GM11168 (cell line): ENCODE results near the gene RPL11.
"Not testable (repeated sequence)": the region's sequence is repeated elsewhere in the genome, so short reads cannot be mapped to it uniquely, and the experiment has no call there.

Experiments
- in situ Hi-C: fragments of 300-500 bp; cut with MboI; formaldehyde crosslinking; loops from one replicate; pipeline ENCODE4 v1.12.0; 2022; ENCODE audit warnings: low sequenced_read_pairs; ENCODE audit not compliant: unreplicated experiment

The RPL11 gene

DNA sequence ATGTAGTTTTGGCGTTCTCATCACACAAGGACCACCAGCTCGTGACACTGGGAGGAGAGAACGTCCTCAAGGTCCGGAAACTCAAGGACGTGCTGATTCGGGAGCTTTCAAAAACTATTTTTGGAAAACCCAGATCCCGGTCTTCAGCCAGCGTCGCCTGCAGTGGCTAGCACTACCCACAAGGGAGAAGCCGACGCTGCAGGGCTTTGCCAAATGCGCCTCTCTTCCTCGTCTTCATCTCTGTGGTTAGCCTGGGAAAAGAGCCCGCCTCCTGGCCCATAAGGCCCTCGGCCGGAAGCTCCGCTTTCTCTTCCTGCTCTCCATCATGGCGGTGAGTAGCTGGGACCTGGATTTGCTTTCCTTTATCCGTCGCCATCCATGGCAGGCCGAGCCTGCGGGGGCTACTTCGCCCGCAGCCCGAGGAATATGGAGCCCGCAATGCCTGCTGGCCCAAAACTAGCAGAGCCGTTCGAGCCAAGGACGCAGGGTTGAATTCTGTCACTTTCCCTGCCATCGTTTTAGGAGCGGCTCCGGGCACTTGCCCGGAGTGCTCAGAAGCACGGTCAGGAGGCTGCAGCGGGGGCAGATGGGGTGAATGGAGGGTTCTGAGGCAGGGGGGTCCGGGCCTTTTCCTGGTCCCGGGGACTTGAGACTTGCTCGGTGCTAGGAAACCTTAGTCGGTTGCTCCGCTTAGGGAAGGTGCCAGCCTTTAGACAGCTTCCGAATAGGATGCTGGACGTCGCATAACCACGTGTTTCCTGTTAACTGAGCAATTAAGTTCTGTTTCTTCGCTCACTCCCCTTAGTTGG lies at the start of gene RPL11:
RPL11 (plus strand) TSS at position 308 of the 809 bp plus-strand sequence; CDS start at position 326, 18 bp downstream.
- in situ Hi-C loops = loop anchor here (10.0 kb wide), 1 partner anchor 63 kb away; no protein-coding TSS in a partner anchor

DNA sequence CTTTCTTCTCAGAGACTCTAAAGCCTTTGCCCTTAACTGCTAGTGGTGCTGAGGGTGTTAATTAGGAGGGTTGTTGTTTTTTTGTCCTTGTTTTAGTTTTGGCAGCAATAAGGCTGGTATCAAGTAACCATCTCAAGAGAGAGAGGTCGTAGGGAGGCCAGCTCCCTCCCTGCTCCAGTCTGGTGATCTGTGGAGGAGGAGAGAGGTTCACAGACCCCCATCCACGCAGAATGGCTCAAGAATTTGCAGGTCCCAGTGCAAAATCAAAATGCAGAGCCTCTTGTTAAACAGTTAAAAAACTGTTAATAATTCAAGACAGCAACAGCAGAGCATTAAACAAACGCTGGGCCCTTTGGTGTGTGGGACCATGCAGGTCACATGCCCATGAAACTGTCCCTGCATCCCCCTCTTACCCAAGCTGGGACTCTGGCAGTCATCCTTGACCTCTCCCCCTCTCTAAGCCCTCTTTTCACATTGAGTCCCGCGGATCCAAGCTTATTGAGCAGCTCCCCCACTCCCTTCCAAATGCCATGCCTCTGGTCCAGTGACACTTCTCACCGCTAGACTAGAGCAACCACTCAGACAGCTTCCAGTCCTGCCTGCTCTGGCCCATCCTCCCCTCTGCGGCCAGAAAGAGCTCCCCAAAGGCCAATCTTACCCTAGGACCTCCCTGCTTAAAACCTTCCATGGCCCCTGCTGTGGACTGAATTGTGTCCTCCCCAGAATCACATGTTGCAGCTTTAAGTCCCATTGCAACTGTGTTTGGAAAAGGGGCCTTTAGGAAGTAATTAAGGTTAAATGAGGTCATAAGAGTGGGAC lies 47.7 kb upstream of the RPL11 start:
- in situ Hi-C loops = no loop called here

DNA sequence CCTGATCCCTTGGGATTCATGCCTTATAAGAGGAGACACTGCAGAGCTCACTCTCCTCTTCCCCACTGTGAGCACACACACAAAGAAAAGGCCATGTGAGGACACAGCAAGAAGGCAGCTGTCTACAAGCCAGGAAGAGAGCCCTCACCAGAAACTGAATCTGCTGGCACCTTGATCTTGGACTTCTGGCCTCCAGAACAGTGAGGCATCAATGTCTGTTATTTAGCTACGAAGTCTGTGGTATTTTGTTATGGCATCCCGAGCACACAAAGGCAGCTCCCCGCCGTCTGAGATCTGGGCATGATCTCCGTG lies 47.1 kb upstream of the RPL11 start:
- in situ Hi-C loops = no loop called here

DNA sequence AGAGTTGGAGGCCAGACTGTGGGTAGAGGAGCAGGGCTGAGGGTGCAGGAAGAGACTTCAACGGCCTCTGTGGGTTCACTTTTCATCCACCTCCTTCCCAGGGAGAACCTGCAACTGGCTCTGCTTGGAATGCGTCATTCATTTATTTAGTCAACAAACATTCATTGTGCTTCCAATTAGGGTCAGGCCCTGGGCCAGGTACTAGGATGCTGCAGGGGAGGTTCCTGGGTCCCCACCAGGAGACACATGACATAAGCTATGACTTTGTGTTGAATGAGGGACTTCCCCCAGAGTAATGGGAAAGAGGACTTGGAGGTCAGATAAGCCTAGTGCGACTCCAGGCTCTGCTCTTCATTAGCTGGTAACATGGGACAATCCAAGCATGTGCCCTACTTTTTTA lies 46.3 kb upstream of the RPL11 start:
- in situ Hi-C loops = no loop called here

DNA sequence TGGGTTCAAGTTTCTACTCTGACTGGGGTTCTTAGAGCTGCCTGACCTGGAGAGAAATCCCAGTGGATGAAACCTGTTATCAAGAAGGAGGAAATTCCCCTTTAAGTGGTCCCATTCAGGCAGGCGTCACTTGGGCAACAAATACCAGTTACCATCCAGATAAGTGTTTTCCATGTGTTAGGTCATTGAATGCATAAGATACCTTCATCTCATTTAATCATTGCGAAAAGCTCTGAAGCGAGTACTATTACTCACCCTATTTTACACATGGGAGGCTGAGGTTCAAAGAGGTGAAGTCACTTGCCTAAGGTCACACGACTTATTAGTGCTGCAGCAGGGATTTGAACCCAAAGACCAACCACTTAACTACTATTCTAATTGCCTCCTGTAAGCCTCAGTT lies 45.5 kb upstream of the RPL11 start:
- in situ Hi-C loops = no loop called here

DNA sequence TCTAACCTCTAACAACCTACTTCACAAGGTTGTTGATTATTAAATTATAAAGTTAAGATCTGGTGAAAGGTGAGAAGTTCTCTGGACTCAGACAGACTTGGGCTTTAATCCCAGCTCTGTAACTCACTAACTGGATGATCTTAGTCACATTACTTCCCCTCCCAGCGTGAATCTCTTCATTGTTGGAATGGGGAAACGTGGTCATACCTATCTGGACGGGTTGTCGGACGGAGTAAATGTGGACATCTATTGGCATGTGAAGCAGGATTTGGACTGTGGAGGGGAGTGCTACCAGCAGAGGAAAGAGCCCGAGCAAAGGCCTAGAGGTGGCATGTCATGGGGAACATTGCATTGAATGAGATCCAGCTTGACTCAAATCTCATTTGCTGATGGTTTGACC lies 45.1 kb upstream of the RPL11 start:
- in situ Hi-C loops = no loop called here

DNA sequence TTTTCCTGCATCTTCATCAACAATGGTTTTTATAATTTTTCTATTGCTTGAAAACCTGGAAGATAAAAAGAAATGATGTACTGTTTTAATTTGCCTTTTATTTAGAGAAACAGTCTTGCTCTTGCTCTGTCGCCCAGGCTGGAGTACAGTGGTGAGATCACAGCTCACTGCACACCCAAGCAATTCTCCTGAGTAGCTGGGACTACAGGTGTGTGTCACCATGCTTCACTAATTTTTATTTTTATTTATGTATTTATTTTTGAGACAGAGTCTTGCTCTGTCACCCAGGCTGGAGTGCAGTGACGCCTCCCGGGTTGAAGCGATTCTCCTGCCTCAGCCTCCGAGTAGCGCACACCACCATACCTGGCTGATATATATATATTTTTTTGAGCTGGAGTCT lies 43.0 kb upstream of the RPL11 start:
- in situ Hi-C loops = no loop called here

DNA sequence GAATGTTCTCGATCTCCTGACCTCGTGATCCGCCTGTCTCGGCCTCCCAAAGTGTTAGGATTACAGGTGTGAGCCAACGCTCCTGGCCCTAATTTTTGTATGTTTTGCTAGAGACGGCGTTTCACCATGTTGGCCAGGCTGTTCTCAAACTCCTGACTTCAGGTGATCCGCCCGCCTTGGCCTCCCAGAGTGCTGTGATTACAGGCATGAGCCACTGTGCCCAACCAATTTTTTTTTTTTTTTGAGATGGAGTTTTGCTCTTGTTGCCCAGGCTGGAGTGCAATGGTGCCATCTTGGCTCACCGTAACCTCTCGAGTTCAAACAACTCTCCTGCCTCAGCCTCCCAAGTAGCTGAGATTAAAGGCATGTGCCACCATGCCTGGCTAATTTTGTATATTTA lies 42.4 kb upstream of the RPL11 start:
- in situ Hi-C loops = not testable (repeated sequence)

DNA sequence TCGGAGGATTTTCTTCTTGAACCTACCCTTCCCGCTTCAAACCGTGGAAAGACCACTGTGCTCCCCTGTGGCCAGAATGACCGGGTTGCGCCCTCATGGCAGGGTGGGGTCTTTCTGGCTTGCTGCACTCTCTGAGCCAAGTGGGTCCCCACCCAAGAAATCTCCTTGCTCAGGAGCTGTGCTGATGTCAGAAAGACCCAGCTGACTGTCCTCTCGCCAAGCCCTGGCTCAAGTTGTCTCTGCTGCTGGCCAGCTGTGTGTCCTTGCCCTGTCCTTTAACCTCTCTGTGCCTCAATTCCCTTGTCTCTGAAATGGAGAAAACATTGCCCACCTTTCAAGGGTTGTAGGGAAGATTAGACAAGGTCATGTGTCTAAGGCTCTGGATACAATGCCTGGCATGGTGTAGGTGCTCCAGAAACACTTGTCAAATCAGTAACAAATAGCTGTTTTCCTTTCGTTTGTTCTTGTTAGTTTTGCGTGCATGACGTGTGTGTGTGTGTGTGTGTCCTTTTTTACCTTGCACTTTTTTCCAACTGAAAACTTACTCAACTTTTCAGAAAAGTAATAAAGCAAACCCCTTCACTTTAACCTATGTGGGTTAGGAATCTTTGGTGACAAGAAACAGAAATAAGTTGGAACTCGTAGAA lies 41.1 kb upstream of the RPL11 start:
- in situ Hi-C loops = no loop called here

DNA sequence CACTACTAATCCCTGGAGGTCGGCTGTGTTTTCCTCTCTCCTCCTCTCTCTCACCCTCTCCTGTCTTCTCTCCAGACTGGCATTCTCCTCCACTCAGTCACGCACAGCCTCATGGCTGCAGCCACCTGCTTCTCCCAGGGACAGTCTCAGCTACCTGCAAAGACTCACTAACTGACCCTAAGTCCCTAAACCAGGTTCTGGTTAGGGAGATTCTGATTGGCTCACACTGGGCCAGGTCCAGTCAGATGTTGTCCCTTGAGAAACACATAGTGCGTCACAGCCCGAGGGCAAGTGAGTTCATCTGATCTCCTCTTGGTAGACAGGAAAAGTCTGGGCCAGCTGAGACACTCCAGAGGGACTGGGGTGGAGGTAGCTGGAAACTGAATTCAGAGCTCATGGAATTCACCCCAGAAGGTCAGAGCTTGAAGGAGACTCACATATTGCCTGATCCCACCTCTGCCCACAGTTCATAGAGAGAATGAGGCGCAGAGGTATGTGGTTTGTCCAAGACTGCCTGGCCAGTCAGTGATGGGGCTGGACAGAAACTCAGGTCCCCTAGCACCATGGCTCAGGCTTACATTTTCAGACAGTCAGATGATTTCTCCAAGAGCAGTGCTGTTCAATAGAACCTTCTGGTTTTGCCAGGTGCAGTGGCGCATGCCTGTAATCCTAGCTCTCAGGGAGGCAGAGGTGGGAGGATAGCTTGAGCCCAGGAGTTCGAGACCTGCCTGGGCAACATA lies 40.4 kb upstream of the RPL11 start:
- in situ Hi-C loops = no loop called here

DNA sequence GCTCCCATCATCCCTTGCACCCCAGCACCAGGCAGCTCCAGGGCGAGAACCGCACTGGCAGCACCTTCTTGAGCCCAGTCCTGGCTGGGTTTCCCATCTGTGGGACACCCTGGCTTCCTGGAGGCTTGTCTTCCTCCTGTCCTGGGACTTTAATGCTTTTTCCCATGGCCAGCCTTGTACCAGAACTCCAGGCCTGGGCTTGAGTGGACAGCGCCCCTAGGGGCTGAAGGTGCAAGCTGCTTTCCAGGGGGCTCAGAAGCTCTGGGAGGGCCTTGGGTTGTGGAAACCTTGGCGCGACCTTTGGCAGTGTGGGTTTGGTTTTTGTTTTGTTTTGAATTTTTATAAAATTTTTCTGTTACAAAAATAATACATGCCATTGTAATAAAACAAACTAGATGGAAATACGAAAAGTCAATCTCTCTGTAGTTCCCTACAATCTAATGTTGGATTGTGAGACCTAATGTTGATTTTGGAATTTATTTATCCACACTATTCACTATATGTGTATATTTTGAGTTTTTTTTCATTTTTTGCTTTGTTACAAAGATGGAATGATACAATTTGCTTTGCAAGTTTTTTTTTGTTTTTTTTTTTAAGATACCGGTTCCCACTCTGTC lies 33.8 kb upstream of the RPL11 start:
- in situ Hi-C loops = no loop called here

DNA sequence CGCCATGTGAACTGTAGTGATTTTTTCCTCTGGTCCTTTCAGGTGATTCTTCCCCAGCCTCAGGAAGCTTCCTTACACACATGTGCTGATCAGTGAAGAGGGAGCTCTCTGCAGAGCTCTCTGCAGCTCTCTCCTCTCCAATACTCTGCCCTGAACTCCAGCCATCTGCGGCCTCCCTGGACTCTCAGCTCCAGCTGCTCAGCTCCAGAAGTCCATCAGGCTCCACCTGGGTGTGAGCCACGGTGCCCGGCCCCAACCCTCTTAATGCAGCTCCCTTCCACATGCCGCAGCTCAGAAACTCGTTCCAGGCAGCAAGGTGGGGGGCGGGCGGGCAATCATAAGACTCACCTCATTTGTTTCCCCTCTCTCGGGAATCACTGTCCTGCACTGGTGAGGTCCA lies 30.9 kb upstream of the RPL11 start:
- in situ Hi-C loops = no loop called here

DNA sequence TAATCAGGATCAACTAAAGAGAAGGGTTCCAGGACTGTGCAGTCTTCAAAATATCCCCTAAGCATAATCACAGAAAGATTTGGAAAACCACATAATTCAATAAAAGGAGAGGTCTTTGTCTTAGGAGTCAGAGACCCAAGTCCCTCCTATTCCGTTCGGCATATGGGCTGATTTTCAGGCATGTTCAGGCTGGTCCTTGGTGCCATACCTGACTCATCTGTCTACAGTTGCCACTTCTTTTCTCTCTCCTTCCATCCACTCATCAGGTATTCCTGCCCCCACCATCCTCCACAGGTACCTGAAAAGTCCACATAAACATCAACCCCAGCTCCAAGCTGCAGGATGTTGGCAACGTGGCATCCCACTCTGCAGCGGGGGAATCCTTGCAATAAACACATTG lies 29.7 kb upstream of the RPL11 start:
- in situ Hi-C loops = no loop called here

DNA sequence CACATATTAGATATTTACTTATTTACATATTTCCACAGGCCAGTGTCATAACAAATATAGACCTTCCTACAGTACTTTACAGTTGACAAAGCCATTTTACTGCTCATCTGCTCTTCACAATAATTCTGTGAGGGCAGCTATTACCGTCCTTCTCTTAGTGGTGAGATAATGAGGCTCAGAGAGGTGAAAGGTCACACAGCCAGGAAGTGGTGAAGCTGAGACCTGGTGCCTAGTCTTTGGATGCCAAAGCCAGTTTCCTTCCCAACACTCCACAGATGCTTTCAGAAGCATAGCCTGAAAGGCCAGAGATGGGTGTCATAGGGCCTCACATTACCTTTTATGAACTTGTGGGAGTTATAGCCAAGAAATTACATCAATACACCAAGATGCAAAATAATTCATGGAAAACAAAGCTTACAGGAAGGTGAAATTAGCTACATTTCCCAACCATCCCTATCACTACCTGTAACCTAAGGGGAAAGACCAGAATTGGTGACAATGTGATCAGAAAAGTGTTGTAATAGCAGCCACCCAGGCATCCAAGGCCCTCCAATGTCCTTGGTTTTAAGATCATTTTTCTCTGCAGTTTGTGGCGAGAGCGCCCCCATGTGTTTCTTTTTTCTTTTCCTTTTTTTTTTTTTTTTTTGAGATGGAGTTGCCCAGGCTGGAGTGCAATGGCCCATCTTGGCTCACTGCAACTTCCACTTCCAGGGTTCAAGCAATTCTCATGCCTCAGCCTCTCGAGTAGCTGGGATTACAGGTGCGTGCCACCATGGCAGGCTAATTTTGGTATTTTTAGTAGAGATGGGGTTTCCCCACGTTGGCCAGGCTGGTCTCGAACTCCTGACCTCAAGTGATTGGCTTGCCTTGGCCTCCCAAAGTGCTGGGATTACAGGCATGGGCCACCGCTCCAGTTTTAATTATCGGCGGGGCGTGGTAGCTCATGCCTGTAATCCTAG lies 26.5 kb upstream of the RPL11 start:
- in situ Hi-C loops = no loop called here

DNA sequence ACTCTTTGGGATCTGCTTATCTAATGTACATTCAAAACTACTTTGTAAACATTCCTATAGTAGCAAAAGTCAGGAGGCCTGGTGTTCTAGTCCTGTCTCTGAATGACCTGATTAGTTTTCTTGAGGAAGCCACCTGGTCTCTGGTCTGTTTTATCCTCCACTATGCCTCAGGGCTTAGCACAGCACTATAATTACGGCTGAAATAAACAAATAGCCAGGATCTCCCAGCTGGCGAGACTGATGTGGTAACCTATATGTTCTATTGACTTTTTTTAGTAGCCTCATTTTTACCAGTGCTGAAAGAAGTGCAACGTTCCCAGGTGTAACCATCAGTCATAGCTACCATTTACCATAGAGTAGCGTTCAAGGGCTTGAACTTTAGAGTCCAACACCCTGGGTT lies 24.2 kb upstream of the RPL11 start:
- in situ Hi-C loops = no loop called here

DNA sequence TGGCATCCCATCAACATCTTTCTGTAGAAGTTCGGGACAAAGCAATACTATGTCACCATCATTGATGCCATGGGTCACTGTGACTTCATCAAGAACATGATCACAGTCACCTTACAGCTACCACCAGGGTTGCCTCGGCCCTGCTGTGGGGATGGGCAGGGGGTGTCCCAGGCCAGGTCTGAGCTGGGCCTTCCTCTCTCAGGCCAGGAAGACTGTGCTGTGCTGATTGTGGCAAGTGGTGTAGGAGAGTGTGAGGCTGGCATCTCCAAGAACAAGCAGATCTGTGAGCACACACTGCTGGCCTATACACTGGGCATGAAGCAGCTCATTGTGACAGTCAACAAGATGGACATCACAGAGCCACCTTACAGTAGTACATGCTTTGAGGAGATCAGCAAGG lies 20.9 kb upstream of the RPL11 start:
- in situ Hi-C loops = no loop called here

DNA sequence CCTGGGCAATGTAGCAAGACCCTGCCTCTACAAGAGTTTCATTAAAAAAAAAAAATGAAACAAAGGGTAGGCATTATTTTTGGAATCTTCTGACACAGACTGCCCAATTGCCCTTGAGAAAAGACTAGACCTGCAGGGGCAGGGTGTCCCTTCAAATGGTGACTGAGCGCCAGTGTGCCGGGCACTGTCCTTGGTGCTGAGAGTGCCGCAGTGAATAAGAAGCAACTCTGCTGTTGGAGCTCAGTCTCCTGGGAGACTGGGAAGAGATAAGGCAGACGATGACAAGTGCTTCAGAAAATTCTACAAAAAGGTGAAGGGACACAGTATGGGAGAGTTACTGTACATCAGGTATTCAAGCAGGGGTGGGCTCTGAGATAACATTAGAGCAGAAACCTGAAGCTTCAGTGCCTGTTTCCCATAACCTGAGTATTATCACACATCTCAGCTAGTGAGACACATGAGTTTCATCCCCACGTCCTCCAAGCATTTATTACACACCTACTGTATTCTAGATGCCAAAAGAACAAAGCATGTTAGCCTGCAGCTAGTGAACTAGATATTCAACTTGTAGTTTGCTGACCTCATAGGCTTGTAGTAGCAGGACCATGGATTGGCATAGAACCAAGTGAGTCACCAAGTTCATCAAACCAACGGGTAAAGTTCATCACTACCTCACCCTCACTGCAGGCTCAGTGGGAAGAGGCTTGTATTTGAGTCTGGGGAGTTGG lies 18.4 kb upstream of the RPL11 start:
- in situ Hi-C loops = no loop called here

DNA sequence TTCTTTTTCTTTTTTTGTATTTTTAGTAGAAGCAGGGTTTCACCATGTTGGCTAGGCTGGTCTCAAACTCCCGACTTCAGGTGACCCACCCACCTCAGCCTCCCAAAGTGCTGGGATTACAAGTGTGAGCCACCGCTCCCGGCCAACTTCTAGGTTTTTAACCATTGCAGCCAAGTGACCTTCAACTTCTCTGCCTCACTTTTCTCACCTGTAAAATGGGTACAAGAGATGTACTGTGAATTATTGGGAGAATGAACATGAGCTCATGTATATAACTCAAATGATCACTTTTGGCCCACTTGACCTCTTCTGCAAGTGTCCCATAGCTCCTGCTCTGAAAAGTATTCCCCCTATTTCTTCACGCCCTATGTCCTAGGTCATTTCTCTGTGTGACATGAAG lies 11.8 kb upstream of the RPL11 start:
- in situ Hi-C loops = no loop called here
